MCF 10A (cell line): ENCODE results near the gene BCAR3. TPM values are rescaled to one million over a fixed set of nuclear protein-coding genes. Genes with fewer than 3 reads are reported as not detected.

Source experiments
- BruUV-seq: library from RNA; stranded (reverse); fragments of 400-500 nt; replicated peaks from 2 replicates; lab custom pipeline; 2021; lab: Mats Ljungman, UMichigan
- CTCF ChIA-PET: fragments of 300-600 bp; sonication (Branson Sonifier 250); formaldehyde crosslinking; extraction: SDS; loops from one replicate; lab custom pipeline; 2021; ENCODE audit warnings: antibody characterized with exemption, inconsistent platforms; lab: Yijun Ruan, JAX
- POLR2A ChIA-PET: fragments of 300-600, 350-650 bp; sonication (Branson Sonifier 250); formaldehyde crosslinking; extraction: SDS; loops from one replicate; lab custom pipeline; 2020; ENCODE audit warnings: antibody characterized with exemption, inconsistent platforms; lab: Yijun Ruan, JAX
- DNase-seq: peaks from one replicate; pipeline ENCODE4 v3.0.0-alpha.2; 2018; ENCODE audit not compliant: unreplicated experiment
- H3K27ac Mint-ChIP-seq: one replicate; pipeline ENCODE4 v1.8.0; 2022; ENCODE audit warnings: mild to moderate bottlenecking, low read depth, mixed read lengths; ENCODE audit not compliant: unreplicated experiment
- H3K27me3 Mint-ChIP-seq: one replicate; pipeline ENCODE4 v1.8.0; 2022; ENCODE audit warnings: mixed read lengths; ENCODE audit not compliant: insufficient read depth, unreplicated experiment
- H3K36me3 Mint-ChIP-seq: one replicate; pipeline ENCODE4 v1.8.0; 2022; ENCODE audit warnings: mild to moderate bottlenecking, moderate library complexity, mixed read lengths; ENCODE audit not compliant: insufficient read depth, unreplicated experiment
- H3K4me1 Mint-ChIP-seq: one replicate; pipeline ENCODE4 v1.8.0; 2022; ENCODE audit warnings: mixed read lengths; ENCODE audit not compliant: insufficient read depth, unreplicated experiment
- H3K4me3 Mint-ChIP-seq: one replicate; pipeline ENCODE4 v1.8.0; 2022; ENCODE audit warnings: mild to moderate bottlenecking, moderate library complexity, mixed read lengths; ENCODE audit not compliant: unreplicated experiment
- H3K9me3 Mint-ChIP-seq: one replicate; pipeline ENCODE4 v1.8.0; 2022; ENCODE audit warnings: mixed read lengths; ENCODE audit not compliant: unreplicated experiment
- intact Hi-C: fragments of 100-400 bp; cut with micrococcal nuclease; formaldehyde crosslinking; loops from 2 replicates; pipeline ENCODE4 v1.14.1; 2022
- total RNA-seq: library from RNA; stranded (reverse); gene quantifications from 2 replicates; pipeline ENCODE4 v1.2.3, GENCODE V29; 2022
- TF ChIP-seq, protein P1 (sequence below): fragments of 200-600 bp; IDR thresholded peaks from one replicate; pipeline ENCODE4 v1.8.0; 2022; ENCODE audit warnings: antibody characterized with exemption, mild to moderate bottlenecking; ENCODE audit not compliant: unreplicated experiment

The BCAR3 gene
- total RNA-seq, 1 experiment from 2014 or later, result 130 TPM

DNA sequence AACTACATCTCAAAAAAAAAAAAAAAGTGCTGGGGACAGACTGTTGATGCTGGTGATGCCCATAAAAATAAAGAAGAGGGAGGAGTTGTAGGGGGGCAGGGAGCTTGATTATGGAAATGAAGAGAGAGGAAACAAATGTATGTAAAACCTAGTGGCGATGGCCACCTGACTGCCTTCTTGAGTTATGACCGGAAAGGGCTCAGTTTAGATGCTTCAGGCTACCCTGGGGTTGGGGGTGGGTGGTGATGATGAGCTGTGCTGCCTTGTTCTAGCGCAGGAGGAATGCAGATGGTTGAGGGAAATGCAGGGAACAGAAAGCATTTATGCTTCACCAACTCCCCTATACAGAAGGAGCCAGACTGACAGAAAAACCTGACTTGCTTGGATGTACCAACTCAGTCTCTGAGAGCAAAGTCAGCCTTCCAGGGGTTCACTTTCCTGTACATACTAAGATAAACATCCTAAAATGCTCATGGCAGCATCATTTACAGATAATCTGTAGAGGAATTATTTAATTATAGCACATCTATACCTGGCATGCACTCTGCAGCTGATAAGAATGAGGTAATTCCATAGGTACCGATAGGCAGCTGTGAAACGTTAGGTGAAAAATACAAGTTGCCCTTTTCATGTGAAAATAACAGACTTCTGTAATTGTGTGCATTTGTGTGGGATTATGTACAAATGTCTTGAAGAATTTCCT is 8.0 kb upstream of the BCAR3 start:
- TF ChIP-seq, protein P1, sequence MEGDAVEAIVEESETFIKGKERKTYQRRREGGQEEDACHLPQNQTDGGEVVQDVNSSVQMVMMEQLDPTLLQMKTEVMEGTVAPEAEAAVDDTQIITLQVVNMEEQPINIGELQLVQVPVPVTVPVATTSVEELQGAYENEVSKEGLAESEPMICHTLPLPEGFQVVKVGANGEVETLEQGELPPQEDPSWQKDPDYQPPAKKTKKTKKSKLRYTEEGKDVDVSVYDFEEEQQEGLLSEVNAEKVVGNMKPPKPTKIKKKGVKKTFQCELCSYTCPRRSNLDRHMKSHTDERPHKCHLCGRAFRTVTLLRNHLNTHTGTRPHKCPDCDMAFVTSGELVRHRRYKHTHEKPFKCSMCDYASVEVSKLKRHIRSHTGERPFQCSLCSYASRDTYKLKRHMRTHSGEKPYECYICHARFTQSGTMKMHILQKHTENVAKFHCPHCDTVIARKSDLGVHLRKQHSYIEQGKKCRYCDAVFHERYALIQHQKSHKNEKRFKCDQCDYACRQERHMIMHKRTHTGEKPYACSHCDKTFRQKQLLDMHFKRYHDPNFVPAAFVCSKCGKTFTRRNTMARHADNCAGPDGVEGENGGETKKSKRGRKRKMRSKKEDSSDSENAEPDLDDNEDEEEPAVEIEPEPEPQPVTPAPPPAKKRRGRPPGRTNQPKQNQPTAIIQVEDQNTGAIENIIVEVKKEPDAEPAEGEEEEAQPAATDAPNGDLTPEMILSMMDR, result no peak
- intact Hi-C loops, result loop anchor here (5.0 kb wide), 1 partner anchor 48 kb away; no protein-coding TSS in a partner anchor
- CTCF ChIA-PET, result interaction anchor here (0.6 to 4.1 kb wide), 6 partner anchors 10 to 976 kb away, joined by 3 to 29 read pairs (median 4); no protein-coding TSS in a partner anchor
- DNase-seq, result no peak
- no TSS peak for BruUV-seq
- no peaks in the 10 kb centered on the region for H3K27me3 Mint-ChIP-seq
- no peak overlapping the region for H3K4me3 Mint-ChIP-seq
- H3K9me3 Mint-ChIP-seq, result no peaks in the 10 kb centered on the region
- H3K36me3 Mint-ChIP-seq, result no peaks in the 10 kb centered on the region
- no peaks in the 10 kb centered on the region for H3K4me1 Mint-ChIP-seq
- H3K27ac Mint-ChIP-seq, result no peak overlapping the region
- POLR2A ChIA-PET, result interaction anchor here (0.8 to 5.1 kb wide), 4 partner anchors 8 to 81 kb away, joined by 3 to 117 read pairs (median 7); partner anchors contain the start of gene BCAR3

DNA sequence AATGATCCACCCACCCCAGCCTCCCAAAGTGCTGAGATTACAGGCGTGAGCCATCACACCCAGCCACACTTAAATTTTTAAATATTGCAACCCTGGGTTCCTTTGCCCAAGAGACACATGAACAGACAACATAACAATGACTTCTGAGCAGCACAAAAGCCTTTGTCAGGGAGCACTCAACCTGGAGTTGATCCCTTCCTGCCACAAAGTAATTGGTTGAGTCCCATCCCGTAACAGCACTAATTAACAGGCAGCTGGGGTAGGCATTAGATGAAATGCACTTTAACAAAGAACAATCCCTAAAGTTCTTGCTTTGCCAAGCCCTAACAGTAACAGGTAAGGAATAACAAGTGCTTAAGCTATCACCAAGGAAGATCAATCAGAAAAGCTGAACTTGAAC is 5.9 kb upstream of the BCAR3 start:
- TF ChIP-seq, protein P1, result no peak
- Mint-ChIP-seq H3K27ac (no peak overlapping the region), H3K4me1 (no peaks in the 10 kb centered on the region), H3K9me3 (no peaks in the 10 kb centered on the region), H3K27me3 (no peaks in the 10 kb centered on the region), H3K36me3 (no peaks in the 10 kb centered on the region), H3K4me3 (no peak overlapping the region)
- POLR2A ChIA-PET, result interaction anchor here (1.0 to 3.1 kb wide), 4 partner anchors 15 to 240 kb away, joined by 4 to 11 read pairs (median 7); partner anchors contain the start of gene FNBP1L
- DNase-seq, result no peak
- no TSS peak for BruUV-seq
- intact Hi-C loops, result no loop called here
- CTCF ChIA-PET, result interaction anchor here (0.7 to 4.1 kb wide), 5 partner anchors 12 to 249 kb away, joined by 3 to 29 read pairs (median 4); no protein-coding TSS in a partner anchor

DNA sequence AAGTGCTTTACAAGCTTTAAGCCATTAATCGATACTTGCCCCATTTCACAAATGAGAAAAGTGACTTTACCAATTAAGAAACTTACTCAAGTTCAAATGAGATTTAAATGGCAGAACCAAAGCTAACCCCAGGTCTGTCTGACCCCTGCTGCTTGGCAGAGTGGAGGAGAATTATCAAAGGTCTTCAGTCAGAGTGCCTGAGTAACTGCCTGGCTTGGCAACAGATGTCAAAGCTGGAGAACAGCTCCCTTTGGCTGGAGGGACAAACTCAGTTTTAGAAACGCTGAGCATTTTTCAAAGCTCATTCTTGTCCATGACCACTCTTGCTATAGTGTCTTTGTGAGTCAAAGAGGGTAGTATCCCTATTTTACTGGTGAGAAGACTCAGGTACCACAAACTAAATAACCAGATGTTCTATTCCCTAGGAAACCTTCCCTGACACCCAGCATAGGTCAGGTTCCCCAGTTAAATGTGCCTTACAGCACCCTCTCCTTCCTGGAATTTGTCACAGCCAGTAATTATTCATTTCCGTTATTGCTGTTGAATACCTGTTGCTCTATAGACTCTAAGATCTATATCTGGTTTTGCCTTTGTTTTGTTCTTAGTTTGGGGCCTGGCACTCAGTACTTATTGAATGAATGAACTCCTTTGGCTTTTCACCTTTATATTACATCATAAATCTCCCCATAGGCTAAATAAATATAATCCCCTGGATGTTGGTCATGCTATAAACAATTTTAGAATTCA is 5.0 kb upstream of the BCAR3 start:
- TF ChIP-seq, protein P1, result no peak
- BruUV-seq, result no TSS peak
- ChIA-PET POLR2A (interaction anchor here (0.7 to 3.1 kb wide), 3 partner anchors 15 to 127 kb away, joined by 3 to 11 read pairs (median 10); no protein-coding TSS in a partner anchor), CTCF (interaction anchor here (0.6 to 3.7 kb wide), 8 partner anchors 14 to 240 kb away, joined by 3 to 14 read pairs (median 3); no protein-coding TSS in a partner anchor)
- DNase-seq, result no peak
- no peaks in the 10 kb centered on the region for H3K9me3 Mint-ChIP-seq
- no peaks in the 10 kb centered on the region for H3K4me1 Mint-ChIP-seq
- H3K4me3 Mint-ChIP-seq, result no peak overlapping the region
- no peak overlapping the region for H3K27ac Mint-ChIP-seq
- H3K27me3 Mint-ChIP-seq, result no peaks in the 10 kb centered on the region
- intact Hi-C loops, result no loop called here
- H3K36me3 Mint-ChIP-seq, result peaks cover 3% of the 10 kb centered on the region
